GM19455 (cell line): ENCODE results near the gene ZNF653.

Source experiments
- ATAC-seq: cut with Tn5 transposase; IDR thresholded peaks from one replicate; pipeline ENCODE4 v1.9.1; 2021; ENCODE audit not compliant: unreplicated experiment

The ZNF653 gene, protein sequence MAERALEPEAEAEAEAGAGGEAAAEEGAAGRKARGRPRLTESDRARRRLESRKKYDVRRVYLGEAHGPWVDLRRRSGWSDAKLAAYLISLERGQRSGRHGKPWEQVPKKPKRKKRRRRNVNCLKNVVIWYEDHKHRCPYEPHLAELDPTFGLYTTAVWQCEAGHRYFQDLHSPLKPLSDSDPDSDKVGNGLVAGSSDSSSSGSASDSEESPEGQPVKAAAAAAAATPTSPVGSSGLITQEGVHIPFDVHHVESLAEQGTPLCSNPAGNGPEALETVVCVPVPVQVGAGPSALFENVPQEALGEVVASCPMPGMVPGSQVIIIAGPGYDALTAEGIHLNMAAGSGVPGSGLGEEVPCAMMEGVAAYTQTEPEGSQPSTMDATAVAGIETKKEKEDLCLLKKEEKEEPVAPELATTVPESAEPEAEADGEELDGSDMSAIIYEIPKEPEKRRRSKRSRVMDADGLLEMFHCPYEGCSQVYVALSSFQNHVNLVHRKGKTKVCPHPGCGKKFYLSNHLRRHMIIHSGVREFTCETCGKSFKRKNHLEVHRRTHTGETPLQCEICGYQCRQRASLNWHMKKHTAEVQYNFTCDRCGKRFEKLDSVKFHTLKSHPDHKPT

DNA sequence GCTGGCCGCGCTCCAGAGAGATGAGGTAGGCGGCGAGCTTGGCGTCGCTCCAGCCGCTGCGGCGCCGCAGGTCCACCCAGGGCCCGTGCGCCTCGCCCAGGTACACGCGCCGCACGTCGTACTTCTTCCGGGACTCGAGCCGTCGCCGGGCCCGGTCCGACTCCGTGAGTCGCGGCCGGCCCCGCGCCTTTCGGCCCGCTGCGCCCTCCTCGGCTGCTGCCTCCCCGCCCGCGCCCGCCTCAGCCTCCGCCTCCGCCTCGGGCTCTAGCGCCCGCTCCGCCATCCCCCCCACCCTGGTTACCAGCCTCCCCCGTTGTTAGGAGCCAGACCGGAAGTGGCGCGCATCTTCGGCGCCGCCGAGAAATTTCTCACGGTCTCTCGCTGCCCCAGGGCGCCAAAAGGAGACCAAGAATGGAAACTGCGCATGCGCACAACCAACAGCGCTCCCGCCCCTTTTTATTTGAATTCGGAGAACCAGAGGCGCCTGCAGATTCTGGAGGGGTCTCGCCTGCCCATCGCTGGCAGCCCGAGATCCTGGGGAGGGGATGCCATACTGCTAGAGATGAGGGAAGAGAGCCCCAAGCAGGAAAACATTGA, at the start of gene ZNF653:
Gene ZNF653 (minus strand): TSS at position 336 of the 597 bp plus-strand sequence. CDS start 53 bp downstream, at position 283.
- peak; percentile 57 for ATAC-seq

- no peak for ATAC-seq
These were observed 49.6 kb upstream of the ZNF653 start for GRCh38 chr19:11555246-11555645.

- no peak for ATAC-seq
These were observed 48.5 kb upstream of the ZNF653 start for GRCh38 chr19:11554160-11554559.

- ATAC-seq = no peak
These were observed 47.2 kb upstream of the ZNF653 start for GRCh38 chr19:11552666-11553372.

DNA sequence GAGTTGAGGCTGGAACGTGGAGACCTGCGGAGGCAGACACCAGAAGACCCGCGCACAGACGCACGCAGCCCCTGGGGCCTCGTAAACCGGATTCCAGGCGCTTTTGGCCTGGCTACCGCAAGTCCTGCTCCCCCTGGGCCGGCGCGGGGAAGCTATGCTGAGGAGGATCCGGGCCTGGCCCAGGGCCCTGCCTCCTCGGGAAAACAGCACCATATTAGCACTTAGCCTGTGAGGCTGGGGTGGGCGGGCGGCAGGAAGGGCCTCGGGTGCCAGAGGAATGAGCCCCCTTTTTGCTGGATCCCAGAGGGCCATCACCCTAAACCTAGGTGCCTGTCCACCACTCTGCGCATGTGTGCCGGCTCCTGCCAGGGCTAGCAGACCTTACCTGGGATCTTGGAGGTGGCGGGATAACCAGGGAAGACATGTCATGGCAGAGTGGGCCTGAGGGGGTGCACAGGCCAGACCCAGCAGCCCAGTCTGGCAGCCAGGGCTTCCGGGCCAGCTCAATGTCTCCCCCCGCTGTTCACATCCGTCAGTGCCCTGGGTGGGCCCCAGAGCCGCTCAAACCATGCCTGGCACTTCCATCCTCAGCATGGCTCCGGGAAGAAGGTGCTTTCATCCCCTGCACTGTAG, 46.1 kb upstream of the ZNF653 start:
- ATAC-seq = no peak

DNA sequence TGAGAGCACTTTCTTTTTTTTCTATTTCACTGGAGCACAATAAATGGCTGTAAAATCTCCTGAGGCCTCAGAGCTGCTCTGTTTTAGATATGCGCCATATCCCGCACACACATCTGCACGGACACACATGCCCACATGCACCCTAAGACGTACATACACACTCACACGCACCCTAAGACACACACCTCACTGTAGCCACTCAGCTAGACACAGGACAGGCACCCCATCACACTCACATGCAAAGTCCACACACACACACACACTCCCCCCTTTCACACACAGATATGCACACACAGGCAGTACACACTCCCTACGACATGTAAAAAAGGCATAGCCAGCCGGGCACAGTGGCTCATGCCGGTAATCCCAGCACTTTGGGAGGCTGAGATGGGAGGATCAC, 44.6 kb upstream of the ZNF653 start:
- ATAC-seq = no peak

- no peak for ATAC-seq
These were observed 43.8 kb upstream of the ZNF653 start for GRCh38 chr19:11549386-11549953.

DNA sequence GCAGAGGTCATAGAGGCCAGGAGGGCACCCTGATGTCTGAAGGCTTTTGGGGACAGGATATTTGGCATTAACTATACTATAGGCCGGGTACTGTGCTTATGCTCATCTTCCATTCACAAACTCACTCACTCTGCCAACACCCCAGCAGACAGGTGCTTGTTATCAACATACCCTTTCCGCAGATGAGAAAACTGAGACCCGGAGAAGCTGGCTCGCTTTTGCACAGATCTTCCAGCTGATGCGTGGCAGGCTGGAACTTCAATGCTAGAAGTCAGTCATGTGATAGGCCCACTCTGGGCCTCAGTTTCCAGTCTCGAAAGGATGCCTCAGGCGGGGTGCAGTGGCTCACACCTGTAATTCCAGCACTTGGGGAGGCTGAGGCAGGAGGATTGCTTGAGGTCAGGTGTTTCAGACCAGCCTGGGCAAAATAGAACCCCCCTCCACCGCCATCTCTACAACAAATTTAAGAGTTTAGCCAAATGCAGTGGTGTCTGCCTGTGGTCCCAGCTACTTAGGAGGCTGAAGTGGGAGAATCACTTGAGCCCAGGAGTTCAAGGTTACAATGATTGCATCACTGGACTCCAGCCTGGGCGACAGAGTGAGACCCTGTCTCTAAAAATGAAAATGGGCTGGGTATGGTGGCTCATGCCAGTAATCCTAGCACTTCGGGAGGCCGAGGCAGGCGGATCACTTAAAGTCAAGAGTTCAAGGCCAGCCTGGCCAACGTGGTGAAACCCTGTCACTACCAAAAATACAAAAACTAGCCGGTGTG, 42.5 kb upstream of the ZNF653 start:
- no peak for ATAC-seq

GRCh38 chr19:11541238-11541637, 35.6 kb upstream of the ZNF653 start:
- no peak for ATAC-seq

GRCh38 chr19:11540645-11541044, 35.0 kb upstream of the ZNF653 start:
- ATAC-seq = no peak

GRCh38 chr19:11539495-11540365, 34.1 kb upstream of the ZNF653 start:
- ATAC-seq = no peak

DNA sequence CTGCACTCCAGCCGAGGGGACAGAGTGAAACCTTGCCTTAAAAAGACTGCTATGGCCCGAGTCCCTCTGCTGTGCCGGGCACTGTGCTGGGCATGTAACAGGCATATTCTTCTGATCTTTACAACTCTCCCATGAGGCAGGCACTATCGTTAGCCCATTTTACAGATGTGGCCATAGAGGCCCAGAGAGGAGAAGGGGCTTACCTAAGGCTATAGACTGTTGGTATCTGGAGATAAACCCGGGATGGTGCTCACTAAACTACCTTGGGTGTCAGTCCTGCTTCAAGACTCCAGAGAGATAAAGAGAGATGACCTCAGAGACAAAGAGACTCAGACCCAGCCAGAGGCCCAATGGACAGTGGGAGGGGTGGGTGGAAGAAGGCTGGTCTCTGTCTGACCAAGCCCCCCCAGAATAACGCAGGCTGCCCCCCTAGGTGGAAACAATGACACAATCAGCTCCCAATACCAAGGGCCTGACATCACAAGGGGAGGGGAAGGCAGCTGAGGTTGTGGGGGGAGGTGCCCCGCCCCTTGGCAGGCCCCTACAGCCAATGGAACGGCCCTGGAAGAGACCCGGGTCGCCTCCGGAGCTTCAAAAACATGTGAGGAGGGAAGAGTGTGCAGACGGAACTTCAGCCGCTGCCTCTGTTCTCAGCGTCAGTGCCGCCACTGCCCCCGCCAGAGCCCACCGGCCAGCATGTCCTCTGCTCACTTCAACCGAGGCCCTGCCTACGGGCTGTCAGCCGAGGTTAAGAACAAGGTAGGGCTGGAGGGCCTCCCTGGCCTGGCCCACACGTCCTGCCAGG, 32.8 kb upstream of the ZNF653 start, which contains the start of gene CNN1:
Gene CNN1 (plus strand): TSS at position 620 of the 805 bp plus-strand sequence. CDS start 77 bp downstream, at position 697.
- ATAC-seq = no peak

DNA sequence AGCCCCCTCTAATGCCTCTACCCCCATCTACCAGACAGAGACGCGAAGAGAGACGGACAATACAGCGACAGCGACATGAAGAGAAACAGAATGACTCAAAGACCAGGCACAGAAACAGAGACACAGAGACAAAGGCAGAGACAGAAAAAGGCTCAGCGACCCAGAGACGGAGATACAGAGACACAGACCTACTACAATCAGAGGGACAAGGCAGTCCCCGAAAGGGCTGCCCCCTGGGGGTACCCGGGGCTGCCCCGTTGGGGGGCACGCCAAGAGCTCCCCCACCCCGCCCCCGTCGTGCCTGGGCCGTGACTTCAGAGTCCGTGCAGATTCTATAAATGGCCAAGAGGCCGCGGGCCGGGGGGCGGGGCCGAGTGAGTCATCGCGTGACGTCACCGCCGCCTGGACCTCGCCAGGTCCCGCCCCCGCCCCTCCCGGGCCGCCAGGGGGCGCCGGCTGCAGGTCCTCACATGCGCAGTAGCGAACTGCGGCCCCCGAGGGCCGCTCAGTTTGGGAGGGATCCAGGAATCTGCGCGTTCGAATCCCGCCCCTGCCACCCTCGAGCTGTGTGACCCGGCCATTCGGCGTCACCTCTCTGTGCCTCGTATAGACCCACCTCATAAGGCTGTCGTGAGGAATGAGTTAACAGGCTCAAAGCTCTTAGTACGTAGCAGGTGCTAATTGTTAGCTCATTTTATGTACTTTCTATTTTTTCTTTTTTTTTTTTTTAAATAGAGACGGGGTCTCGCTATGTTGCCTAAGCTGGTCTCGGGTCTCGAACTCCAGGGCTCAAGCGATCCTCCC, 30.4 kb upstream of the ZNF653 start:
- ATAC-seq = peak; percentile 70

- no peak for ATAC-seq
These were observed 29.3 kb upstream of the ZNF653 start for GRCh38 chr19:11534948-11535347.

DNA sequence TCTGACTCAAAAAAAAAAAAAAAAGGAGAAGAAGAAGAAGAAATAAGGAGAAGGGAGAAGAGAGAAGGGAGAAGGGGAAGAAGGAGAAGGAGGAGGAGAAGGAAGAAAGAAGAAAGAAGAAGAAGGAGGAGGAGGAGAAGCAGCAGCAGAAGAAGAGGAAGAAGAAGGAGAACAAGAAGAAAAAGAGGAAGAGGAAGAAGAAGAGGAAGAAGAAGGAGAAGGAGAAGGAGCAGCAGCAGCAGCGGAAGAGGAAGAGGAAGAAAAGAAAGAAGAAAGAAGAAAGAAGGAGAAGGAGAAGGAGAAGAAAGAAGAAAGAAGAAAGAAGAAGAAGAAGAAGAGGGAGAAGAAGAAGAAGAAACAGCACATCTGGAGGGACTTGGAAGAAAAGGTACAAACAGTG, 28.9 kb upstream of the ZNF653 start:
- no peak for ATAC-seq

- no peak for ATAC-seq
These were observed 24.8 kb upstream of the ZNF653 start for GRCh38 chr19:11530432-11530831.
